NCI-H2029 (cell line): ENCODE measurements around the gene PAWR.

Experiments
- DNase-seq: peaks from one replicate; lab custom pipeline; 2025; lab: John Stamatoyannopoulos, UW

PAWR gene

GRCh38 chr12:79690638-79691510, at the start of gene PAWR:
TSS of gene PAWR (minus strand) at chr12:79690964. CDS start at chr12:79690244, 720 bp downstream.
- DNase-seq: peak; percentile 83

GRCh38 chr12:79737875-79738718, 47.3 kb upstream of the PAWR start:
- DNase-seq: peak; percentile 42

GRCh38 chr12:79732638-79733037, 41.9 kb upstream of the PAWR start:
- DNase-seq: no peak

GRCh38 chr12:79725987-79726386, 35.2 kb upstream of the PAWR start:
- DNase-seq: no peak

GRCh38 chr12:79717006-79717405, 26.2 kb upstream of the PAWR start:
- no peak for DNase-seq

GRCh38 chr12:79715308-79715707, 24.5 kb upstream of the PAWR start:
- no peak for DNase-seq

- DNase-seq: no peak
These were observed 20.1 kb upstream of the PAWR start for GRCh38 chr12:79710707-79711483.

GRCh38 chr12:79707830-79708229, 17.1 kb upstream of the PAWR start:
- DNase-seq: no peak

- DNase-seq: no peak
These were observed 15.9 kb upstream of the PAWR start for GRCh38 chr12:79706676-79707075.

- DNase-seq: no peak
These were observed 15.4 kb upstream of the PAWR start for GRCh38 chr12:79706156-79706555.

GRCh38 chr12:79698966-79699365, 8.2 kb upstream of the PAWR start:
- DNase-seq: no peak

GRCh38 chr12:79696416-79696815, 5.7 kb upstream of the PAWR start:
- DNase-seq: no peak

- DNase-seq: no peak
These were observed 2.3 kb upstream of the PAWR start for GRCh38 chr12:79692860-79693577.

GRCh38 chr12:79691511-79692248, 916 bp upstream of the PAWR start:
- no peak for DNase-seq

- peak; percentile 10 for DNase-seq
These were observed 574 bp downstream of the PAWR start for GRCh38 chr12:79690142-79690637.

GRCh38 chr12:79689477-79690141, 1.2 kb downstream of the PAWR start:
- DNase-seq: peak; percentile 39

- DNase-seq: no peak
These were observed 1.7 kb downstream of the PAWR start for GRCh38 chr12:79689061-79689476.

- no peak for DNase-seq
These were observed 2.2 kb downstream of the PAWR start for GRCh38 chr12:79688376-79689060.

- DNase-seq: no peak
These were observed 3.0 kb downstream of the PAWR start for GRCh38 chr12:79687711-79688260.
